ENCODE measurements around the gene ZNF611.

DNA sequence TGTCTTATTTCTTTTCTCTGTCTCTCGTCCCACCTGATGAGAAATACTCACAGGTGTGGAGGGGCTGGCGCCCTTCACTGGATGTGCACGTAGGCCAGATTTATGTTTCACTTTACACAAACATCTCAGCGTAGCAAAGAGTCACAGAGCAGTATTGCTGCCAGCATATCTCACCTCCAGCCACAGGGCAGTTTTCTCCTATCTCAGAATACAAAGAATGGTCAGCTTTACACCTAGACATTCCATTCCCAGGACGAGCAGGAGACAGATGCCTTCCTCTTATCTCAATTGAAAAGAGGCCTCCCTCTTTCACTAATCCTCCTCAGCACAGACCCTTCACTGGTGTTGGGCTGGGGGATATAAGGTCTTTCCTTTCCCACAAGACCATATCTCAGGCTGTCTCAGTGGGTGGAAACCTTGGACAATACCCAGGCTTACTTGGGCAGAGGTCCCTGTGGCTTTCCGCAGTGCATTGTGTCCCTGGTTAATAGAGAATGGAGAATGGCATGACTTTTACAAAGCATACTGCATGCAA is 7.2 kb upstream of the ZNF611 start:
- TF ChIP-seq MXD4 (CRISPR knock-in tag; IDR thresholded peaks at IDR 0.05; ENCODE audit: borderline replicate concordance), result no peak
- TF ChIP-seq FOXP1 (CRISPR knock-in tag; IDR thresholded peaks at IDR 0.05; ENCODE audit: borderline replicate concordance), result no peak

All from WTC11 (cell line).